GM19372 (cell line): ENCODE results near the gene NAMPT.
A peak's percentile ranks its signal among the peaks of the same experiment; 100 is the strongest.

ENCODE experiments used
- ATAC-seq: cut with Tn5 transposase; IDR thresholded peaks from one replicate; pipeline ENCODE4 v1.9.1; 2021; ENCODE audit warnings: mild to moderate bottlenecking, low read depth, moderate library complexity; ENCODE audit not compliant: unreplicated experiment

The NAMPT gene

DNA sequence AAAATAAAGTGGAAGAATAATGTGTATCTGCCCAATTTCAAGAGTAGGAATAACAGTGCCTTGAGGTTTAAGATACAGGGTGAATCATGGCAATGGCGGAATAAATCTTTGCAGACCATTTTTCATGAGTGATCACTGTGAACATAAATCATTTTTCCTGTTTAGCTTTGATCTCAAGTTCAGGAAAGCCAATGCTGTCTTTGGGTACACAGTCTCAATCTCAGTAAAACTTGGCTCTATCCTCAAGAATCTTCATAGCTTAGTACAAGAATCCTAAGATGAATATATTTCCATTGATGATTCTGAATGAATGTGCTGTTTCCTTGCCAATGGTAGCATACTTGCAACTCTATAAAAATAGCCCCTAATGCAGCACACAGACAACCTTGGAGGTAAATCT is 6.8 kb downstream of the NAMPT start:
- no peak for ATAC-seq

DNA sequence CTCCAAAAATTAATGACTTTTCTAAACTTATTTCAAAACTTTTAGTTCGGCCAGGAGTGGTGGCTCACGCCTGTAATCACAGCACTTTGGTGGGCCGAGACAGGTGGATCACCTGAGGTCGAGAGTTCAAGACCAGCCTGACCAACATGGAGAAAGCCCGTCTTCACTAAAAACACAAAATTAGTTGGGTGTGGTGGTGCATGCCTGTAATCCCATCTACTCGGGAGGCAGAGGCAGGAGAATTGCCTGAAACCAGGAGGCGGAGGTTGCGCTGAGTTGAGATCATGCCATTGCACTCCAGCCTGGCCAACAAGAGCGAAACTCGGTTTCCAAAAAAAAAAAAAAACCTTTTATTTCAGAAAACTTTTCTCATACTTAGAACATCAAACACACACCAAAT is 8.3 kb downstream of the NAMPT start:
- no peak for ATAC-seq

DNA sequence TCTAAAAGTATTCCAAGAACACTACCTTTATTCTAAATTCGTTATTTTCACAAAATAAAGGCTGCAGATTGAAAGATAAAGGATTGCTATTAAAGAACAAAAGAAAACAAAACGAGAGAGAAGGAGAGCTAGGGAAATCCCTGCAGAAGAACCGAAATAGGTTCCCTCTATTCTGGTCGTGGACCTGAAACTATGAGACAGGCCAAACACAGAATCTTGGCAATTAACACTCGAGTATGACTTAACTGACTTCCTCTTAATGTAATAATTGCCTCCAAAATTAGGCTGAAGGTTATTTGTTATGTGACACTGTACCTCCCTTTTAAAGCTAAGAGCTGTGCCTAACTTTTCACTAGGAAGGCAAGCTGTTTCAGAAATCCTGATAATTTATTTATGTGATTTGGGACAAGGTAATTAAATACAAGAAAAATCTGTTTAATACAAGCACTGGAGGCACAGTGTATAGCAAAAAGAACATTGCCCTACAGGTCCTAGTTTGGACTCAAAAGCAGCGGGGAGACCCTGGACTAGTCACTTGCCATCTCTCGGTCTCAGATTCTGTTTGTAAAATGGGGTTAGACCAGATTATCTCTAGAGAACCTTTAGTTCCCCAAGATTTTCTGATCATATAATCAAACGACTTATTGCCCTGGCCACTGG is 11.6 kb downstream of the NAMPT start:
- peak; percentile 64 for ATAC-seq

DNA sequence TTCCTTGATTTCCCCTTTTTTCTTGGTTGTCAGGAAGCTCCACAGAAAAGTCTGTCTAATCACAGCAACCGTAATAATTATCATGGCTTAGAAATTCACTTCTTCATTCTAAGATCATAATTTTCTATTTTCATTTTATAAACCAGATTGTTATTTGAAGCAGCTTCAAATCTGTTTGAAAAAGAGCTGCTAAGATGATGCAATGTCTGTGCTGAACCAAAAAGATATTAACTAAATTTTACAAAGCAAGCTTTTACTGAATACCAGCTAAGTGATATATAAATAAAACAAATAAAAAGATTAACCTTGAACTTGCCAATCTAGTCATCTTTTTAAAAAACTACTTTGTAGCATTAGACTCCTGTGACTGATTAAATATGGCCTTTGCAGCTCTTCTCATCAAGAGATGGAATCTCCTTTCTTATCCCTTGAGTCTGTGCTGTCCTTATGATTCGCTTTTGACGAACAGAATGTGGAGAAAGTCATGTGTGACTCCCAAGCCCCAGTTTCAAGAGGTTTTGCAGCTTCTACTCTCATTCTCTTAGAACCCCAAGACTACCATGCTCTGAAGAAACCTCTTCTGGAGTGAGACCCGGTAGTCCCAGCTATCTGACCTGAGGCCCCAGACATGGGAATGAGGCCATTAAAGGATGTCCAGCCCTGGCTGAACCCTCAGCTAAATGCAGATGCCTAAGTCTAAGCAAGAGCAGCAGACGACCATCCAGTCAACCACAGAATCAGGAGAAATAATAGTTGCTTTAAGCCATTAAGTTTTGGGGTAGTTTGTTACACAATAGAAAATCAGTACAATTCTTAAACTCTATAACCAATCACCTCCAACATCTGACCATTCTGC is 14.4 kb downstream of the NAMPT start:
- no peak for ATAC-seq

DNA sequence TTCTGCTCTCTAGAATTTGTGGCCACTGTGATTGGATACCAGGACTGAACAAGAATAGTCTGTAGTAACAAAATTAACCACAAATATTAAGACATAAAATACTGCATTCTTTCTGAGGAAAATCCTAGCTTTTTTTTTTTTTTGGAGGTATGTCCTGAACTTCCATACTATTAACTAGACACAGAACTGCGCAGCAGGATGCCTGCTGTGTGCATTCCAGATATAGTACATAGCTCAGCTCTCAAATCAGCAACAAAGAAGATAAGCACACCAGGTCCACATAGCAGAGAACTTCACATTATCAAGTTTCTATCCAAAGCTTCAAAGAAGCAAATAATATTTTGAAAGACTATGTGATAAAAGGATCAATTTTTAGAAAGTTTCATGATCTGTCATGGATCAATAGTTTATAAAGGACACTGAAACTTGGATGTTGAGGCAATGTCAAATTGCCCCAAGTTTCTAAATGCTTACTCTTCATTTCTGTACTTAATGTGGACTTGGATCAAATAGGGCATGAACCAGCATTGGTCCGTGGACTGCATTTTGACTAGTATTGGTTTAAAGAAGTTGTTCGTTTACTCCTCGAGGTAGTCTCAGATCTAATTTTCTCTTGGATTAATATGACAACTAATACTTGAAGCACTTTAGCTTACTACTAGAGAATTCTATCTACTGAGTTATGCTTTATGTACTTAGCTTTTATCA is 15.4 kb downstream of the NAMPT start:
- ATAC-seq, result no peak

DNA sequence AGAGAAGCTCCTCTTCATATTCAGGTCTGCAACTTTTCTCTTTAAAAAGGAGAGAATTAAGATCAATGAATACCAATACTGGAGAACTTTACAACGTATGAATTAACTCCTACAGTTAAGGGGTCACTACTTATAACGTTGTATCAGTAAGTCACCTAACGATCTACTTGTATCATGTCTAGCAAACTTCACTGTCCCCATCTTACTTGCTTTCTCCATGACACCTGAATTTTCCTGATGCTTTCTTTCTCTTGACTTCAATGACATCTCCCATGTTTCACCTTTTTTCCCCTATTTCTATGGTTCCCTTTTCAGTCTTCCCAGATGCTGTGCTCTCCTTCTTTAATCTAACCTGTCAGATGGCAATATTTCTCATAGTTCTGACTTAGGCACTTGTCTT is 19.6 kb downstream of the NAMPT start:
- ATAC-seq, result no peak

DNA sequence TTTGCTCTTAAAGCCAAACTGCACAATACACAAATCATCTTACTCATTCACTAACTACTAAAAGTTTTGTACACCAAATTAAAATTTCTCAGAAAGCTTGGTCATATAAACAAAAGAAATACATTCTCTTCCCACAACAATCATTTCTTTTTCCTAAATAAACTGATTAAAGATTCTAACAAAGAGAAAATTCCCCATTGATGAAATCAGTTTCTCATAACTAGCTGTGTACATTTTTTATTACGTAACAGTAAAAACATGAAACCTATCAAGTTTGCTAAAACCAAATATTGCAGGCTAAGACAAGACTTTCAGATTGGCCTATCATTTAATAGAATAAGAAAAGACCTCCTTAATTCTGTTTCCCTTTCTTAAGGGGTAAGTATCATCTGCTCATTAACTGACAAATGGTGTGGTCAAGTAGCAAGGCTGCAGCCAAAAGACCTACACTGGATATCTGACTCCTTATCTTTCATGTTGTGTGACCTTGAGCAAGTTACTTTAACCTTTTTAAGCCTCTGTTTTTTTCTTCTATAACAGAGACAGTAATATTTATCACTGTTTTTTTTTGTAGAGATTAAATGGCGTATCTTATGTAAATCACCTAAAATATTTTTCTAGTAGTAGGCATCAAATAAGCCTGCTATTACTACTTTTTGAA is 22.4 kb downstream of the NAMPT start:
- ATAC-seq, result no peak

DNA sequence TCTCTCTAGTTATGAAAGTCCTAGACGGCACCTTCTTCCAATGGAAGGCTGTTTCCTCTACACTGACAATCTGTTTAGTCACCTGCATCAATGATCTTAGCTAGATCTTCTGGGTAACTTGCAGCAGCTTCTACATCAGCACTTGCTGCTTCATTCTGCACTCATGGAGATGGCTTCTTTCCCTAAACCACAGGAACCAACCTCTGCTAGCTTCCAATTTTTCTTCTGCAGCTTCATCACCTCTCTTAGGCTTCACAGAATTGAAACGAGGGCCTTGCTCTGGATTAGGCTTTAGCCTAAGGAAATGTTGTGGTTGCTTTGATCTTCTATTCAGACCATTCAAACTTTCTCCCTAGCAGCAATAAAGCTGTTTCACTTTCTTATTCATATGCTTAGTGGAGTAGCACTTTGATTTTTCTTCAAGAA is 24.6 kb downstream of the NAMPT start:
- ATAC-seq, result no peak

DNA sequence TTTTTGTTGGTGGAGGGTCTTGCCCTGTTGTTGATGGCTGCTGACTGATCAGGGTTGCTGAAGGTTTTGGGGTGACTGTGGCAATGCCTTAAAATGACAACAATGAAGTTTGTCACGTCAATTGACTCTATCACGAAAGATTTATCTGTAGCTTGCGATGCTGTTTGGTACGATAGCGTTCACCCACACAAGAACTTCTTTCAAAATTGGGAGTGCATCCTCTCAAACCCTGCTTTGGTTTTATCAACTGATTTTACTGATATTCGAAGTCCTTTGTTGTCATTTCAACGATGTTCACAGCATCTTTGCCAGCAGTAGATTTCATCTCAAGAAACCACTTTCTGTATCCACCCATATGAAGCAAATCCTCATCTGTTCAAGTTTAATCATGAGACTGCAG is 26.0 kb downstream of the NAMPT start:
- no peak for ATAC-seq

DNA sequence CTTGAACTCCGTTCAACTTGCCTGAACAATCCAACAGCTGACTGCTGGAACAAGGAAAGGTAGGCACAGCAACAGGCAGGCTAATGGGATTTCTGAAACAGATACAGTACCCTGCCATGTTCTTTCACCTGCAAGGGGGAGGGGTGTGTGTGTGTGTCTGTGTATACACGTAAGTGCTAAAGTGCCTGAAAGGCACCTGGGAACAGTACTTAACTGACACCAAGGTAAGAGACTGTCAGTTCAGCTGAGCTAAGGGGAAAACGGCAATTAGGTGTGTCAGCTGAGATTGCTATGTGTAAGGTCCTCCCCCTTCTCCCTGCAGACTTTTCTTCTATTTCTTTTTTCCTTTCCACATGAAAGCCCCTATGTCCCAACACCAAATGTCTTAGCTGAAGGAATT is 27.0 kb downstream of the NAMPT start:
- no peak for ATAC-seq

DNA sequence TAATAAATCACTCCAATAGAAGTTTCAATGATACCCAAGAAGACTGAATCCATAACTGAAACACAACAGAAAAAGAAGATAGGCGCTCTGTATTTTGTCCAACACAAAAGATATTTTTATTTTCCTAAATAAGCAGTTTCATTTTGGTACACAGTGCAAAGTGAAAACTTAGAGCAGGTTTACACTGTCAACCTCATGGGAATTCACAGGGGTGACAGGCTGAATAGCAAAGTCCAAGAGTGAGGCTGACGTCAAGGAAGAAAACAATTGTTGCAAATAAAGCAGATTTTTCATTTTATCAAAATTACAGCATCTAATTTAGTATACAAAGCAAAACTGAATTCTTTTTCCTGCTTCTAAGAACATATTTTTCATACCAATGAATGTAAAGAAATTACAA is 28.6 kb downstream of the NAMPT start:
- no peak for ATAC-seq

DNA sequence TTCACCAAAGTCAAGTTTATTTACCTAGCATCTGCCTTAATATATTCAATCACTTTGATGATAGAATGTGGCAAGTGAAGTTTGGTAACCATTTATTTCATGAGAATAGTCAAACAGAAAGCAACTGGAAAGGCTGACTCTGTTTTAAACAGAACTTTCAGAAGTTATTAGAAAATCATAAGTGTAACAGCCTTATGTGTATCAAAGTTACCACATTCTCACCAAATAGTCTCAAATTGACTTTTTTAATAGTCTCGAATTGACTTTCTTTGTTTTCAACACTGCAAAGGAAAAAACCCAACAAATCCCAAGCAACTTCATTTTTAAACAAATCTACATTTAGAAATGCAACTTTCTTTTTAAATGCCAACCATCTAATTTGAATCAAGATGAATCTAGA is 29.5 kb downstream of the NAMPT start:
- no peak for ATAC-seq

DNA sequence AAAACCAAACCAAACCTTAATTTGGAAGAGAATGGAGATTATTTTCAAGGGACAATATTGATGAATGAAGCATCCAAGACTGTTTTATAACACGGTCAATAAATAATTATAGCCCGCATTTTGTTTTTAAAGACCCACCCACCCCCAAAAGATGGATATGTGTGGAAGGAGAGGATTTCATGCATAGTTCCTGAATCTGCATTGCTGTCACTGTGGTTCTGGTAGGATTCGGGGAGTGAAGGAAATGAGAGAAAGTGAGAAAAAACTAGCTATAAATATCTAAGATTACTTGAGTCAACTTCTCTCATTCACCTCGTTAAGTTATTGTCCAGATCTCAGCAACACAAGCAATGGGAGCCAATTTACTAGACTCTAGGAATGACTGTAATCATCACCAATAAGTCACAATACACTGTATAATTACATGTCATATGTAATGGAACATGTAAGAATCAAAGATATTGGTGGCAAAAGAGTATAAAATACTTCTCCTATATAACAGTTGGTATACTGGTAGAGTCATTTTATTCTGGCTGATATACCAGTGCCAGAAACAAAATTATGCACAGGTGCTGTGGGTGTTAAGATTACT is 30.2 kb downstream of the NAMPT start:
- ATAC-seq, result no peak

DNA sequence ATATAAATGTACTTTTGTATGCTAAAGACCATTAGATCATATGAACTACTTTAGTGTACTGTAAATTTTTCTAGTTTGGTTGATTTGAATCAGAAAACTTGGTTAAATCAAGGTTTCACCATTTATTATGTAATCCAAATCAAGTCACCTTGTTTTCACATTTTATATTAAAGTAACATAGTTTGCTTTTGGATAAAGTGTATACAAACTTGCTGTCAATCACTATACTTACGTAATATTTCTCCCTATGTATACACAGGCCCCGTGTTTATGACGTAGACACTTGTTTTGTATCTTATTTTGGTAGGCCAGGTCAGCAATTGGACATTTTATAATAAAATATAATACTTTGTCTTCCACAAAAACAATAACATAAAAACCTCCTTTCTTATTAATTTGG is 32.2 kb downstream of the NAMPT start:
- ATAC-seq, result no peak

DNA sequence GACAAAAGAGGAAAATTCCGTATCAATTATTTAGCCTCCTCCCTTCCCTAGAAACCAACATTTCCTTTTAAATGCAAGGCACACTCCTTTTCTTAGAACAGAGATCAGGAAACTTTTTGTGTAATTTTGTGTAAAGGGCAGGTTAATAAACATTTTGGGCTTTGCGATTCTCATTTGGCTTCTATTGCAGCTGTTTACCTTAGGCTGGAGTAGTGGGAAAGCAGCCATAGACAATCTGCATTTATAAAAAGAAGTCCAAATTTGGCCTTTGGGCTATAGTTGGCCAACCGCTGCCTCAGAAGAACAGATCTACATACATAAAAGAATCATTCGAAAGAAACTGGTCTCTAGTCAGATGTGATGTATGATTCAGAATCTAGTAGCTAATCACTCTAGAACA is 35.3 kb downstream of the NAMPT start:
- ATAC-seq, result no peak

DNA sequence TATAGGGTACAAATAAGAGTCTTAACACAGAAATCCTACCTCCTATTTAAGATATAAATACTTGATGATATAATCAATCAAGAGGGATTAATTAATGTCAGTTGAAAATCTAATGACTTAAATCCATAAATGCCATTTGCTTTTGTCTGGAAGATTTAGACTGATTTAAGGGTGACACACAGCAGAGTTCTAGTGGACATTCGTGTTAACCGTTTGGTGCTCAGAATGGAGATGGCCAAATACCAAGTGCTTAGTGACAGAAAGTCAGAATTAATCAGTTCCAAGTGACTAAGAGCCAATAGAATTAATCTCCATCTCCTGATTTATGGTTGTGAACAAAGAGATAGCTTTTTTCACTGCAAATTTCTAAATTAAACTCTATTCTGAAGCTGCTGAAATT is 36.2 kb downstream of the NAMPT start:
- no peak for ATAC-seq

DNA sequence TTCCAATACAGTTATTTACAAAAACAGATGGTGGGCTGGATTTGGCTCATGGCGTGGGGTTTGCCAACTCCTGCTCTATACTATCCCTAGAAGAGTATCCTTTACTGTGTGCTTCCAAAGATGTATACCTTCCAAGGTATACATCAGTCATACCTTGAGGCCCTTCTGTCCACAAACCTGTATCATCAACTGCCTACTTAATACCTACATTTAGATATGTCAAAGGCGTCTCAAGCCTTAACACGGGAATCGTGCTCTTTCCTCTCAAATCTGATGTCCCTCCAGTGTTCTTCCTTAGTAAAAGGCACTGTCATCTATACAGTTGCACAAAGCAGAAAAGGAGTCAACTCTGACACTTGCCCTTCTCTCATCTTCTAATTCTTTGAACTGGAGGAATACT is 36.9 kb downstream of the NAMPT start:
- no peak for ATAC-seq

DNA sequence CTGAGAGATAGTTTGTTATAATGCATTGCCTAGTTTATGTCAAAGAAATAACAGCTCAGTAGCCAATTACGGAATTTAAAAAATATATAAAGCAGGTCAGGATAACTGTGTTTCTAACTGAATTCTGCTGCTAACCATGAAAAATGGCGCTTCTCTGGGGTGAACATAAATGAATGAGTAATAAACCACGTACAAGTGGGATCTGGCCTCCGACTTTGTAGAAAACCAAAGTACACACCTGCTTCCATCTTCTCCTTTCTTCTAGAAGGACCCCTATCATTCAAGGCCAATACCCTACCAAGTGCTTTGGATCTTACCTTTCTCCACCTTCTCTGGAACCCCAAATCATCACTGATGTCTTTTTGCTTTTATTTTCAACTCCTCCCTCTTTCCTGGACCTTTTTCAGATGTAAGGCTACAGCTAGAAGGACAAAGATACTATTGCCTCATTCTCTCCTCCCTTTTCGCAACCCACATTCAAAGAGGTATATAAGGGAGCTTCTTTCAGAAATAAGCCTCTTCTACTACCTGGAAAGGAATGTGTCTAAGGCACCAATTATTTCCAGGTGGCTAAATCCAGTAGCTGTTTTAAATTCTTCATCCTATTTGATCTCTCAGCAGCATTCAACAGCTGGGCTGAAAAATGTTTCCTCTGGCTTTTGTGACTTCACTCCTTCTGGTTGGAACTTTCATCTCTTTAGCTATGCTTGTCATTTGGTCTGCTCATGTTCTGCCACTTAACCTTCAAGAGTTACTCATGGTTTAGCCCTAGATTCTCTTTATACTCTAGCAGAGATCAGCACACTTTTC is 37.7 kb downstream of the NAMPT start:
- ATAC-seq, result no peak

DNA sequence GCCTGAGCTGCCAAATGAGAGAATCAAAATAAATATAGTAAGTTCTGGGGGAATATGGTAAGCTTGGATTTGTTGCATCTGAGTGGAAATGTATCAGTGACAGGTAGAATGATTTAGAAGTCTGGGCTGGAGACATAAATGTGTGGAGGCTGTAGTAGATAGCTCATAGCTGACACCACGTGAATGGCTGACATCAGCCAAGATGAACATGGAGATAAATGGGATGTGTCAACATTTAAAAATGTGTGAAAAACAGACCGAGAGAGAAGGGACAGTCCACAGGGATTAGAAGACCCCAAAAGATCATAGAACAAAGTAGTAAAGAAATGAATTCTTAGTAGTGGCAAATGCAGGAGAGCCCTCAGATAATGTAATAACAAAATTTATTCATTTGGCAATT is 40.9 kb downstream of the NAMPT start:
- ATAC-seq, result no peak

DNA sequence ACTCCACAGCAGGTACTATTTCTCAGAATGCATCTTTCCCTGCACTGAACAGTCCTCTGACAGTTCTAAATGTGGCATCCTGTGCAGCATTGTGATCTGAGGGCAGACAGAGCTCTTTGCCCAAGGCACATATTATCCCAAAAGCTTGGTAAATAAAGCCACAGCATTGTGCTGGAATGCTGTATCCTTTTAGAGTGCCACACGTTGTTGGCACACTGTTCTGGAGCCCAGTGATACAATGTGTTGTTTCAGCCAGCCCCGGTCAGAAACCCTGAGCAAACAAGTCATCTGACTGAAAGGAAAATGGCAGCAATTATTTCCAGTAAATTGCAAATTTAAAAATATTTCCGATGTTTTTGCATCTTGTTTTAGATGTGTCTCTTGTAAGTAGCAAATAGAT is 45.4 kb downstream of the NAMPT start:
- ATAC-seq, result no peak
